HG02885 (cell line): Measurements from ENCODE around the gene NLRP9.

Experiments
- ATAC-seq: cut with Tn5 transposase; IDR thresholded peaks from one replicate; pipeline ENCODE4 v1.9.1; 2021; ENCODE audit warnings: mild to moderate bottlenecking; ENCODE audit not compliant: unreplicated experiment, poor library complexity

The NLRP9 gene

DNA sequence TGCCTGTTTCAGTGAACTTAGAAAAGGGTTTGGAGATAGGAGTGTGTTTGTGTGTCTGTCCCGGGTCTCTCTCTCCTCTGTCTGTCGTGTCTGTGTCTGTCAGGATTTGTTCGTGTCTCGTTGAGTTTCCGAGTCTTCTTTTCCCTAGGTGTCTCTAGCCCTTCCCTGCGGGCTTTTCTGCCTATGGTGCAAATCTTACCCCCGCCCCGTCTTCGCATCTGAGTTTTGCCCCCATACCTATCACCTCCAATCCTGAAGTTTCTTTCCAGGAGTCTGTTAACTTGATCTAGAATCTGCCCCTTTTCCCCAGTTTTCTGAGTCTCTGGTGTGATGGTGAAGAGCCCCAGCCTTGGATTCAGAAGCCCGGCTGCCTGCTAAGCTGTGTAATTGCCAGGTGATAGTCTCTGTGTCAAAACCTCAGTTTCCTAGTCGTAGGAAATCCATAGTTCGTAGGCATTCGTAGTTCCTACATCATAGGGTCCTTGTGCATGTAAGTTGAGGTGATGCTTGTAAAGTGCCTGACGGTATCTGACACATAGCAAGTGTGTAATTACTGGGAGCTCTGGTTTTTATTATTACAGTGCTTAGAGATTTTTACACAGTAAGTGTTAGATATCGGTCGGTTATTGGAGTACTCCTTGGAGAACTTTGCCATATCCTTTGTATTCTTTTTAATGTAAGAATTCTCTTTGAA lies 62.4 kb downstream of the NLRP9 start:
- ATAC-seq, result no peak

DNA sequence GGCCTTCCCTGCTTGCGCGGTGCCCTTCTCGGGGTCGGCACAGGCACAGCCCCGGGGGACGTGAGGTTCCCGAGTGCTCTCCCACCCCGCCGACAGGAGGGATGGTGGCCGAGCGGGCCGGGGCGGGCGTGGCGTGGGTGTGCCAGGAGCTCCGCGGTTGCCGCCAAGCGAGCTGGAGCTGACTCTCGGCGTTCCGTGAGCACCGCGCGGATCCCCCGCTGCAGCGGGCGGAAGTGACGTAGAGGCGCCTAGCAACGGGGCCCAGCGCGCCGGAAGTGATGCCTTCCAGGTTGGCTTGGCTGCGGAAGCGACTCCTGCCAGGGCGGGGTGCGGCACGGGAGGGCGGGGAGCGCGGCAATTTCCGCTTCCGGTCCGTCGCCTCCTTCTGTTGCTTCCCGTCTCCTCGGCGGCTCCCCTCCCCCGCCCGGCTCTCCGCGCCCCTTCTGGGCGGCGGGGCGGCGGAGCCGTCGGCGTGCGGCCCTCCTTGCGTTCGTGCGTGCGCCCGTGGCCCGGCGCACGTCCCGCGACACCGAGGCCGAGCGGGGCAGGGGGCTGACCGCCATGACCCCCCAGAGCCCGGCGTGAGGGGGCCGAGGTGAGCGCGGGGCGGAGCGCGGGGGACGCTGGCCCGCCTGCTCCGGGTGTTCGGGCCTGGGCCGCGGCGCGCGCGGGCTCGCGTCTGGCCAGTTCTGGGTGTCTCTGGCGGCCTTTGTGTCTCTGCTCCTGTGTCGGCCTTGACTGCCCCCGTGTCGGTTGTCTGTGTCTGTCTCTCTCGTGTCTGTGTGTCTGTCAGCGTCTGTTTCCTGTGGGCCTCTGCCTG lies 63.2 kb downstream of the NLRP9 start, which contains the start of gene EPN1:
Gene EPN1, plus strand, starts transcription at position 386 of the 820 bp plus-strand sequence. CDS start 3,402 bp downstream, outside the sequence.
- ATAC-seq, result peak; percentile 72

DNA sequence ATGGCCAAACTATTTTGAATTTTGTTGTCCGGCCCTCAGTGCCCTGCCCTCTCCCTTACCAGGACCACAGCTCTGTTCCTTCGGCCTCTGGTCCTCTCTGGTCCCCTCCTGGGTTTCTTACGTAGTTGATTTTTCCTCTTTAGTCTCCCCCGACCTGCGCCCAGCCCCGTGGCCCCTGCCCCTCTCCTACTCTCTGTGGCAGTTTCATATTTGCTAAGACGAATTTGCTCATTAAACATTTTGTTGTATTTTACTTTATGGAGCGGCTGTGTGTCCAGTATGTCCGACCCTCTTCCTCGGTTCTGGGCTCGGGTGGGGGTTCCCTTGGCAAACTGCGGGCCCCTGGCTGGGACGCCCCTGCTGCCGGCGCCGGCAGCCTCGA lies 63.8 kb downstream of the NLRP9 start:
- ATAC-seq, result no peak

DNA sequence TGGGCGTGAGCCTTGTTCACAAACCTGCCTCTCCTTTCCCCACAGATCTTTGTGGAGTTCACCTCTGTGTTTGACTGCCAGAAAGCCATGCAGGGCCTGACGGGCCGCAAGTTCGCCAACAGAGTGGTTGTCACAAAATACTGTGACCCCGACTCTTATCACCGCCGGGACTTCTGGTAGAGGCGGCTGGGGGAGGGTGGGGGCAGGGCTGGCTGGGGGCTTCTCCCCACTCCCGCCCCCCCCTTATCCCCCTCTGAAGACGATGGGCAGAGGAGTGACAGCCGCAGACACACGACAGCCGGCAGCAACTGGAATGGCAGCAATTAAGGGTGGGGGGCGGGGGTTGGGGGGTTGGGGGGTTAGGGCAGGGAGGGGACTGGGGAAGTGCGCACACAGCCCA lies 64.3 kb downstream of the NLRP9 start:
- ATAC-seq, result no peak

DNA sequence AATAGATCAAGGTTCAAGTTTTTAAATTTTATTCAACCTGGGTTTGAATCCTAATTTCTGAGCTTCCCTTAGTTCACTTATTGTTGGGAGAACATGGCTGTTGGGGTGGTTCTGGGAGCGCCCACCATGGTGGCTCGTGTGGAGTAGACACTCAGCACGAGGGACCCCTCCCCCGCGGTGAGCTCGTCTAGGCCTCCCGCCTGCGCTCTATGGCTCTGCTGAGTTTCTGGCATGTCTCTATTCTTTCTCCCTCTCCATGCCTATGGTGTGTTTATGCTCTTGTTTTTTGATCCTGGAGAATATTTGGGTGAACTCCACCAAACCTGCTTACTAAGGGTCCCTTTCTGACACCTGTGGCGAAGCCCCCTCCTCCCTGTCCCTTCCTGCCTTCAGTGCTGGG lies 64.7 kb downstream of the NLRP9 start:
- ATAC-seq, result no peak

DNA sequence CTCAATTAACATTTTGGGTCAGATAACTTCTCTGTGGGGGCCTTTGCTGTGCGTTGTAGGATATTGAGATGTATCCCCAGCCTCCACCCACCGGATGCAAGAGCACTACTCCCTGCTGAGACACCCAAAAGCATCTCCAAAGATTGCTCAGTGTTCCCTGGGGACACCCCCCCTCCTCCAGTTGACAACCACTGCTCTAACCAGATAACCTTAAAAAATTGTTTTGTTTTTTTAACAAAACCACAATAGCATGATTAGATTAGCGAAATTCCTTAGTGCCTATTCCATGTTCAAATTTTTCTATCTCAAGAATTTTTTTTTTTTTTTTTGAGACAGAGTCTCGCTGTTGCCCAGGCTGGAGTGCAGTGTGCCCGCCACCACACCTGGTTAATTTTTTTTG lies 65.8 kb downstream of the NLRP9 start:
- ATAC-seq, result no peak

DNA sequence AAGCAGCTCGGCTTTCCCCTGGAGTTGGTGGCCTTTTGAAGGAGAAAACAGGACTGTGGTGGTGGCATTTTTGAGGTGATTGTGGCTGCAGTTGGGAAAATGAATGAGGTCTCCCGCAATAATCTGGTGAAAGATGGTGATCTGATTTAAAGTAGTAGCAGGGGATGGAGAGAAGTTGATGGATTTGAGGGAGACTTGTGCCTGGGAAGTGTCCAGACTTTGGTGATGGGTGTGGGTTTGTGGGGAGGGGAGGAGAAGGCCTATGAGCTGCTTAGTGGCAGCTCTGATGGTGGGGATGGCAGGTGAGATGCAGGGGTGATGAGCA lies 67.2 kb downstream of the NLRP9 start:
- no peak for ATAC-seq

DNA sequence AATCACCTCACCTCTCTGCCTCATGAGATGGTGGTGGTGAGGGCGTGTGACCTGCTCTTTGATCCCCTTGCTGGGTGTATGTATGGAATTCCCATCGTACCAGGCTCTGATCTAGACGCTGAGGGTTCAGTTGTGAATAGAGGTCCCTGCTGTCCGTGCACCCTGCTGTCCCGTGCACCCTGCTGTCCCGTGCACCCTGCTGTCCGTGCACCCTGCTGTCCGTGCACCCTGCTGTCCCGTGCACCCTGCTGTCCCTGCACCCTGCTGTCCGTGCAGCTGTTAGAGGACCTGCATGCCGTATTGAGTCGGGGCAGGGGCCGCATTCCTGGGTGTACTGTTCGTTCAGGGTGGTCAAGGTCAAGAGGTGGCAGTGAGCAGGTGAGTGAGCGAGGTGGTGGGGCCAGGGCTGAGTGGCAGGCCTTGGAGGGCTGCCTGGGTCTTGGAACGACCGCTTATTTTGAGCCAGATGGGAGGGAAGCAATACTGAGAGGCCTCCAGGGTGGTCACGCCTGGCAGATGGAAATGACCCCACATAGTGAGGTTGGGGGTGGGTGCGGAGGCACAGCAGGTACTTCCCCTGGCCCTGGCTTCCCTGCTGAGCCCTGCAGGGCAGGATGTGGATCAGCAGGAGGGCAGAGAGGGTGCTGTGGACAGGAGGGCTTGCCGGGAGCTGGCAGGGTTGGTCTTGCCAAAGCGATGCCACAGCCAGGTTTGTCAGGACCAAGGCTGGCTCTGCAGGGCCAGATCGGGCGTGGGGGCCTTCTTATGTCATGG lies 67.7 kb downstream of the NLRP9 start:
- ATAC-seq, result no peak

DNA sequence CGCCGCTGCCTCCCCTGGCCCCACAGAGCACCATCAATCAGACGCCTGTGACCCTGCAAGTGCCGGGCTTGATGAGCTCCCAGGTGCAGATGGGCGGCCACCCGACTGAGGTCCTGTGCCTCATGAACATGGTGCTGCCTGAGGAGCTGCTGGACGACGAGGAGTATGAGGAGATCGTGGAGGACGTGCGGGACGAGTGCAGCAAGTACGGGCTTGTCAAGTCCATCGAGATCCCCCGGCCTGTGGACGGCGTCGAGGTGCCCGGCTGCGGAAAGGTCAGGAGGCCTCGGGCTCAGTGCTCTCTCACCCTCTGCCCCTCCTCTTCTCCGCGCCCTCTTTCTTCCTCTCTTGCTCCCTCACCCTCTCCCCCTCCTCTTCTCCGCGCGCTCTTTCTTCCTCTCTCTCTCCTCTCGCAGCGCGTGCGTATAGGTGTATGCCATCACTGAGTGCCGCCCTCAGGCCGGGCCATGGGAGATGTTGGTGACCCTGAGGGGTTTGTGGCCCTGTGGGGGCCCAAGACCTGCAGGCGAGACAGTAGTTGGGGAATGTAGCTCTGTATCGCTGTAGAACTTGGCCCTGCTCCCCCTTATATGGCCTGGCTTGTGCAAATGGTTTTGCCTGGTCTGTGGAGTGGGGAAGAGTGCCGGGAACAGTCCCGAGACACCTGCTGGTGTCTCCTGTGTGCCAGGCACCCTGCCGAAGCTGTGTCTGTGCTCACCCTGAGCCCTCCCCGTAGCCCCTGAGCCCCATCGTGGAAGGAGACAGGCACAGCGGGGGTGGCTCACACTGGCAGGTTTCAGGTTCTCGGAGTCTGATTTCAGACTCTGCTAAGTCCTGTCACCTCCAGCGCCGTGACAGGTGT lies 68.6 kb downstream of the NLRP9 start:
- ATAC-seq, result no peak

DNA sequence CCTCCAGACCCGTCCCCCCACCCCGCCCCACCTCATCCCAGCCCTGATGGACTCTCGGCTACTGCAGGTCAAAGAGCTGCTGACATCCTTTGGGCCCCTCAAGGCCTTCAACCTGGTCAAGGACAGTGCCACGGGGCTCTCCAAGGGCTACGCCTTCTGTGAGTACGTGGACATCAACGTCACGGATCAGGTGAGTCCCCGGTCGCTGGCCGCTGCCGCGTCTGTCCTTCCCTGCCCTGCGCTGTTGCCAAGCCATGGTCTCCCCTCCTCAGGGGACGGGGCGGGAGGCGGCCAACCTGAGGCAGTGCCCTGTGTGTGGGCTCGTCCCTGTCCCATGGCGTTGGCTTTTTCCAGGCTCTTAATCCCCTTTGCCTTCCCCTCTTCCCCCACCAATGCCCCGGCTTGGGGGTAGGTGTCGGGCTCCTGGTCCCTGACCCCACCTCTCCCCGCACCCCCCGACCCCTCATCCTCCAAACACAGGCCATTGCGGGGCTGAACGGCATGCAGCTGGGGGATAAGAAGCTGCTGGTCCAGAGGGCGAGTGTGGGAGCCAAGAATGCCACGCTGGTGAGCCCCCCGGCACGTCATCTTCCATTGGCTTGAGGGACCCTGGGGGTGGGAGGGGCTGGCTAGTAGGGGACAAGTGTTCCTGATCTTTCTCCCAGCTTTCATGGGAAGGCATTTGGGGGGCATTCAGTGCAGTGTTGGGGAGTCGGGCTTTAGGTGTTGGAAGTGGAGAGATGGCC lies 69.4 kb downstream of the NLRP9 start:
- ATAC-seq, result no peak

DNA sequence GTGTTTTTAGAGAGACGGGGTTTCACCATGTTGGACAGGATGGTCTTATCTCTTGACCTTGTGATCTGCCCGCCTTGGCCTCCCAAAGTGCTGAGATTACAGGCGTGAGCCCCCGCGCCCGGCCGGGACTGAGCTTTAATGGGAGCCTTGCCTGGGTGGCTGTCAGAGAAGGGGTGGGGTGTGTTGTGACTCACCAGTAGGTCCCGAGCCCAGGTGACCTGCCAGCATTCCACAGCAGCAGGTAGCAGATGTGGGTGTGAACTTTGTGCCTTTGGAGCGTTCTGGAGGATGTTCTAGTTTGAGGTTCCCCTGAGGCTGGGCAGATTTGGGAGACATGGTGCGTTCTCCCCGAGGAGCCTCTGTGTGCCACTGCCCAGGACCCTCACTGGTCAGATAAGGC lies 70.2 kb downstream of the NLRP9 start:
- ATAC-seq, result no peak

DNA sequence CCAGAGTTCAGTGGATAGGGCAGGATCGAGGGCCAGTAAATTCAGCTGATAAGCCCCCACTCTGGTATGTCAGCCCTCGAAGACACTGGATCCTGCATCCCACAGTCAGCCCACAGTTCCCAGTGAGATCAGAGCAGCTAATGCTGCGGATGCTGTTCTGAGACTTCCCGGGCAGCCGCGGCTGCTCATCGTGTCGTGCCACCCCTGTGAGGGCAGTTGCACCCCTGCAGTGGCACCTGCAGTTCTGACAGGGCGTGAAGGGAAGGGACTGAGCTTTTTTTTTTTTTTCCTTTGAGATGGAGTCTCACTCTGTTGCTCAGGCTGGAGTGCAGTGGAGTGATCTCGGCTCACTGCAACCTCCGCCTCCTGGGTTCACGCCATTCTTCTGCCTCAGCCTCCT lies 70.7 kb downstream of the NLRP9 start:
- no peak for ATAC-seq

DNA sequence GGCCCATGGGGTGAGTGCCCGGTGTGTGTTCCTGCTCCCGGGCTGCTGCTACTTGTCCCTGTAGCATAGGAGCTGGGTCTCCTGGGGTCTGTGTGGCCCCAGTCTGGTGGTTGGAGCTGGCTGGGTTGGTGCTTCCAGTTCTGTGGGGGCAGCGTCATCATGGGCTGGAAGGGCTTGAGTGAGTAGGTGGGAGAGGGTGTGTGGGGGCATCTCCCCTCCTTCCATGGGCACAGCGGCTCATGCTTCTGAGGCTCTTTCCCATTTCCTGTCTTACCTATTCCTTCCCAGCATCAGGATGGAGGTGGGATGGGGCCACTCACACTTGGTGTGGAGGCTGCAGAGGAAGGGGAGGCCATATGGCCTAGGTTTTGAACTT lies 71.2 kb downstream of the NLRP9 start:
- no peak for ATAC-seq

DNA sequence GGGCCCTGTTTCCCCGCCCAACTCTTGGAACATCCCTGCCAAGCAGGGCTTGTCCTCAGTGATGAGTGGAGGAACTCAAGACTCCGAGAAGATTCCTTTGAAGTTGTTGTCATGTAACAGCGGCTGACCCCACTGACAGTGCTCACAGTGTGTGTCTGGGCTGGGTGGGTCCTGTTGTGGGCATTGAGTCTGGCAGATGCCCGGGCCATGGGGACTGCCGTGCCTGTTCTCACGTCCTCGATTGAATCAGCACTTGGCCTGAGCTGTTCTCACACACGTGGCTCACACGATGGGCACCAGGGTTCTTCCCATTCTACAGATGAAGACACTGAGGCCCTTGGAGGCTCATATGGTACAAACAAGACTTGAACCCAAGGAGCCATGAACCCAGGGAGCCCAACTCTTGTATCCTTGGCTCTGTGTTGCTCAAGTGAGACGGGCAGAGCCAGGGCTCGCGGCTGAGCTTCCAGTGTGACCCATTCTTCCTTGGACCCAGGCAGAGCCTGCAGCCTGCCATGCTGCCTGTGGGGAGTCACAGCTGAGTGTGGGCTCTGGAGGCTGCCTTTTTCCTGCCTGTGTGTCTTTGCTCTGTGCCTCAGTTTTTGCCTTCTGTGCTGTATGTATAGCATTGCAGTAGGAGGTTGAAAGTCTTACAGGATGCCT lies 71.7 kb downstream of the NLRP9 start:
- no peak for ATAC-seq

DNA sequence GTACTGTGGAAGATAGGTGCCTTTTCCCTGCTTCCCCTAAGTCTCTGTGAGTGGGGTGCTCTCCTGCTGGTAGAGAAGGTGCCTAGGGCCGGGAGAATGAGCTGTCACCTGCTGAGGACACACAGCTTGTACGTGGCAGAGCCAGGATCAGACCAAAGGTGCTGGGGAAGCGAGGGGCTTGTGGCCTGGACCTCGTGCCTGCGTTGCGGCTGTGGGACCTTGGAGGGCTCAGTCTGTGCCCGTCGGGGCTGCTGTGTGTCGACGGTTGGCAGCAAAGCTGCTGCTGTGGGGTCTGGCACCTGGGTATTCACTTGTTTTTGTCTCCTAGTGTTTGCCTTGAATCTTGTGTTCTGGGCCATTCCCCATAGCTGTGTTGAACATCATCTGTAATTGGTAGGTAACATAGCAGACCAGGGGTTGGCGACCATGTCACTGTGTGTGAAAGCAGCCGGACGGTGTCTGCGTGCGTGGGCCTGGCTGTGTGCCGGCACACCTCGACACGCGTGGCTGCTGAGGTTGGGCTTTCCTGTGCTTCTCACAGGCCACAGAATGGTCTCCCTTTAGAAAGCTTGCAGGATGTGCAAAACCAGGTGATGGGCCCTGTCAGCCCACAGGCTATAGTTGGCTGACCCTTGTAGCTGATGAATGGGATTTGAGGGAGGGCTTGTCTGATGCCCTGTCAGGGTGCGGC lies 74.2 kb downstream of the NLRP9 start:
- no peak for ATAC-seq

DNA sequence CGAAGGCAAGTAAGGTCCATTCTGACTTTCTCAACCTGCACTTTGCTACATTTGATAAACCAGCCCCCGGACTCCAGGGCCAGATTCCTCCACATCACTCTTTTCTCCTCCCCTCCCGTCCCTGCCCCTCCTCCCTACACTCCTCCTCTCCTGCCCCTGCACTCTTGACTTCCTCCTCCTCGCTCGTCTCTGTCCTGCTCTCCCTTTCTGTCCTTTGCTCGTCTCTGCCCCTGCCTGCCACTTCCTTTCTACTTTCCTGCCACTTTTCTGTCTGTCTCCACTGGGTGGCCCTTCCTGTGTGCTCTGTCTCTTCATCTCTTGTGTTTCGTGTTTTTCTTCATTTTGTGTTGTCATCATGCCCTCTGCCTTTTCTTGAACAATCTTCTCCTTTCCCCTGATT lies 76.4 kb downstream of the NLRP9 start:
- no peak for ATAC-seq

DNA sequence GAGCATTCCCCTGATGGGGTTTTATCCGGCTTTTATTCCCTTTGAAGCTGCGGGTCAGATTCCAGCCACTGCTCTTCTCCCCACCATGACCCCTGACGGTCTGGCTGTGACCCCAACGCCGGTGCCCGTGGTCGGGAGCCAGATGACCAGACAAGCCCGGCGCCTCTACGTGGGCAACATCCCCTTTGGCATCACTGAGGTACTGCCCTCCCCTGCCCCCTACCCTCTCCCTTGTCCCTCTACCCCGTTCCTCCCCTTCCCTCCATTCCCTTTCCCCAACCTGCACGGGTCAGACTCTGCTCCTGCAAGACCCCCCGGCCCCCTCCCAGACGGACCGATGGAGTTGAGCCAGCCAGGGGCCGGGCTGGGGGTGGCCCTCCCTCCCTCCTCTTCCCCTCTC lies 77.2 kb downstream of the NLRP9 start:
- ATAC-seq, result no peak

DNA sequence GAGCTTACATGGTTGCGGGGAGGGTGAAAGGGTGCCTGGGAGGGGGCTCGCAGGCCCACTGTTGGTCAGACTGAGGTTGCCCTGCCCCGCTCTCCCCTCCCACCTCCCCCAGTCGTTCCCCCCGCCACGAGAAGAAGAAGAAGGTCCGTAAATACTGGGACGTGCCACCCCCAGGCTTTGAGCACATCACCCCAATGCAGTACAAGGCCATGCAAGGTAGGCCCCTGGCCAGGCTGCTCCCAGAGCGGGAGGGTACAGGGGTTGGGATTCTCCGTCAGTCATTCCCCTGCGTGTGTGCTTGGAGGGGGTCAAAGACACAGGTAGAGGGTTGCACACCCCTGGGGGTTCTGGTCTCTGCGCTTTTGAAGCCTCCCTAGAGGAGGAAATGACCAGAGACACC lies 77.8 kb downstream of the NLRP9 start:
- no peak for ATAC-seq

DNA sequence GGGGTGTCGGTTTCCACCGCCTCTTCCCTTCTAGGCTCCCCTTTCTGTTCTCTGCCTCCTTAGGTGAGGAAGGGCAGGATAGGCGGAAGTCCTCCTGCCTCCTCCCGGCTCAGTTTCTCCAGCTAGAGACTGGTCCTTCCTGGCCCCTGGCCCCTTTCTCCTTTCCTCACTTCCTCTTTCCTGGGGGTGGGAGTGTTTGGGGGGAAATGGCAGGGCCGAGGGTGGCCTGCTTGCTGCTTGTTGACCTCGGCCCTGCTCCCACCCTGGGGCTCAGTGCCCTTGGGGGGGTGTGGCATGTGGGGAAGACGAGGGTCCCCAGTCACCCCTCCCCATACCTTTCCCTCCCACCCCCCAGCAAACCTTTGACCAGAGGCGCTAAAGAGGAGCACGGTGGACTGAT lies 78.4 kb downstream of the NLRP9 start:
- ATAC-seq, result no peak
